T-helper 9 cell (primary cell): ENCODE data around the gene MBIP.
"Not testable (repeated sequence)": the region's sequence is repeated elsewhere in the genome, so short reads cannot be mapped to it uniquely, and the experiment has no call there.

Source experiments
- DNase-seq: peaks from one replicate; pipeline ENCODE4 v3.0.0-alpha.2; 2020
- total RNA-seq, 2 donors: gene quantifications; one replicate each; lab custom pipeline; 2026; lab: John Stamatoyannopoulos, UW

The MBIP gene, protein sequence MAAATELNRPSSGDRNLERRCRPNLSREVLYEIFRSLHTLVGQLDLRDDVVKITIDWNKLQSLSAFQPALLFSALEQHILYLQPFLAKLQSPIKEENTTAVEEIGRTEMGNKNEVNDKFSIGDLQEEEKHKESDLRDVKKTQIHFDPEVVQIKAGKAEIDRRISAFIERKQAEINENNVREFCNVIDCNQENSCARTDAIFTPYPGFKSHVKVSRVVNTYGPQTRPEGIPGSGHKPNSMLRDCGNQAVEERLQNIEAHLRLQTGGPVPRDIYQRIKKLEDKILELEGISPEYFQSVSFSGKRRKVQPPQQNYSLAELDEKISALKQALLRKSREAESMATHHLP
- total RNA-seq = 17.3 to 24.9 reads per million in 2 donors

DNA sequence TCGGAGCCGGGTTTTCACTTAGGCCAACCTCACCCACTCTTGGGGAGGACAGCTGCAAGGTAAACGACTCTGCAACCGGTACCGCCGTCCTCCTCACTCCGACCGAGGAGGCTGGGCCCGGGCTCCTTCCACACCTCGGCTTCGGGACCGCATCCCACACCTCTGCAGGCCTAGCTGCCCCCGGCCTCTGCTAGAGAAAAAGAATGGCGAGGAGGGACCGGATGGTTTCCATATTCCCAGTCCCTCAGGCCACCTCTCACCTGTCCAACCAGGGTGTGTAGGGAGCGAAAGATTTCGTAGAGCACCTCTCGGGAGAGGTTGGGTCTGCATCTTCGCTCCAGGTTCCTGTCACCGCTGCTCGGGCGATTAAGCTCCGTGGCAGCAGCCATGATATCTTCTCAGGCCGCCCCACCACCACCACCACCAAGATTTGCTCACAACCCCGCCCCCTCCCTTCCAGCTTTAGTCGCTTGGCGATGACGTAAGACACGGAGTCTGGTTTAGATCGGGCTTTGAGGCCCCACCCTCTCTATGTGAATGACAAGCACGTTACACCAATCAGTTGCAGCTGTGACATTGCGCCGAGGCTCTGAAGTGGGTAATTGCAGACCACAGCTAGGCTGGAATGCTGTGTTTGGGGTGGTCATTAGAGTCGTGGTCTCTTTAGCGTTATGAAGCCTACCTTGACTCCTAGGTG is at the start of gene MBIP:
Gene MBIP (minus strand): TSS at position 438 of the 697 bp plus-strand sequence. CDS start 49 bp downstream, at position 389.
- DNase-seq = peak; percentile 85

DNA sequence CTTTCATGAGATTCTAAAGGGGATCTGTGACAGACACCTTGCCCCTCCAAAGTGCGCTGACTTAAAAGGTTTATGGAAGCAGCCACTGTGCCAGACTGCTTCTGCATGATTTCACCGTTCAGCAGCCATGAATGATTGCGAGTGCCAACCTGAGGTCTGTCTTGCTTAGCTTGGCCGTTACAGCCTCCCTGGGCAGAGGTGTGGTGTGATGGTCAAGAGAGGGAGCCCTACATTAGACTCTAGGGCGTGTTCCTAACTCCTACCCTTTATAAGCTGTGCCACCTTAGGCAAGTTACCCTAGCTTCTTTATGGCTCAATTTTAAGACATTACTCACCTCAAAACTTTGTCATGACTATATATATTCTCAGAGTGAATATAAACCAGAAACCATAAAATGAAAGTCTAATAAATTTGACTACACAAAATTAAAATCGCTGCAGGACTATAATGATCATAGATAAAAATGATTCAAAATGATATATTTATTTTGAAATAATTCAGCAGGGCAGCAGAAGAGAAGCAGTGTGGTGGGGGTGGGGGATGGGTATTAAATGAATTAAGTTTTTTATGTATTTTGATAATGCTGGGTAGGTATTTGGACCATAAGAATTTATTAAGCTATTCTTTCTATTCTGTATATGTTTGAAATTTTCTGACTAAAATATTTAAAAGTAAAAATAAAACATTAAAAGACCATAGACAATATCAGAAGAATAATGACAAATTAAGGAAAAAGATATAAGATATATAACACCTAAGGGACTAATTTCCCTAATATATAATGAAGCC is 47.7 kb upstream of the MBIP start:
- DNase-seq = no peak

DNA sequence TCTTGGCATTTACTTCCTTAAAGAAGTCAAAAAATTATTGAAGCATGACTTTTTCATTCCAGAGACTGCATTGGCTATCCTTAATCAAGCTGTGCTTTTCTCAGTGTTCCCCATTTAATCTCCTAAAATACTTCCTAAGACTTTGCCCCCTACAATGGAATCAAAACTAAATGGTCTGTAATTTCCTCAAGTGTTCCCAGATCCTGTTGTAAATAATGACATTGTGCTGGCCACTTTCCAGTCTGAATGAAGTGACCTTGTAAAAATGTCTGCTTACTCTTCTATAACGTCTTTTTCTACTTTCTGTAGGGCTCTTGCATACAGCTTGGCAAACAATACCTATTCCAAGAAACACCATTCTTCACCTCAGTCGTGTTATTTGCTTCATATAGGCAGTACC is 45.3 kb upstream of the MBIP start:
- no peak for DNase-seq

DNA sequence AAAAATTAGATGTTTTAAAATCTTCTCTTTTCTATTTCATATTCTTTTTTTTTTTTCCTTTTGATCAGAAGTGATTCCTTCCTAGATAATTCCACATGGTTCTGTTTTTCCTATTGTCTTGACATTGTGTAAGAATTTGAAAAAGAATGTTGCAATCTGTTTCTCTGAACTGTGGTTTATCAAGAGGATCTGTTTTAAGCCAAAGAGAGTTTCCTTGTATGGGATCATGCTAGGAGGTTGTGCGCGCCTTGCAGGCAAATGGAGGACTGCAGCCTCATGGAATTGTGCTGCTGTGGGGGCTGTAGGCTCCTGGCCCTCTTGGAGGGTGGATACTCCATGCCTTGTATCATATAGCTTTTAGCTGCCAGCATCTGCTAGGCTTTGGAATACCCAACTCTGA is 43.3 kb upstream of the MBIP start:
- DNase-seq = no peak

DNA sequence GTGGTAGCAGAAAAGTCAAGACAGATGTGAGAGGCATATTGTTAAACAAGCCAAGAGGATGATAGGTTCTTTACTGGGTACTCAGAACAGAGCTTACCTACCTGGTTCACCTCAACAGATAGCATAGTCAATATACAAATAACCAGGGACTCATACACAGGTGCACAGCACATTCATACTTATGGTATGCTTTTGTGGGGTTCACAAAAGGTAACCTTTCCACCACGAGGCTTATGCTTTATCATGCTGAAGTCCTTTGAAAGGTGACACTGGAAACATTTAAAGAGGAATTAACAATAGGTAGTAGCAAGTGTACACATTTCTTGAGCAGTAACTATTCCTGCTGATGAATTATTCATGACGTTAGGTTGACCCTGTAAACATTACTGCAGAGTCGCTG is 42.2 kb upstream of the MBIP start:
- no peak for DNase-seq

DNA sequence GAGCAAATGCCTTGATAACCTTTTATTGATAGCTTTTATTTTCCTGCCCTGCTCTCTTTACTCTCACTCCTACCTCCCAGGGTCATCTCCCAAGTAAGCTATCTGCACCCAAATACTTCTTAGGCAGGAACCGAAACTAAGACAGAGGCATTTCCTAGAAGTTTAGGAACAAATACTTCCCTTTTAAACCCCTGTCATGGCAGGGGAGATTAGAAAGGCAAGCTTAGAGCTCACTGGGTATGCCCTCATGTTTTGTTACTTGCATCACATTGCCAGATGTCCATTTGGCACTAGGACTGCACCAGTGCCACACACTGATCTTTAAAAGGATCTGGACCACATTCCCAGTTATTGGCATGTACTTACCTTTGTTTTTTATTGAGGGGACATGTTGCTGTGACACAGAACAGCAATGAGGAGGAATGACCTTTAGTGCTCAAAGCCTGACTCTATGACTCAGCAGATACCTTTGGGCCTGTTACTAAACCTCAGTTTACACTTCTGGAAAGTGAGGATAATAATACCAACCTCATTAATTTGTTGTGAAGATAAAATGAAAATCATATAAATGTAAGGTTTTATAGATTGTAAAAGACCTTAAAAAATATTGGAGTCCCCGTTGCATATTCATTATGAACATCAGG is 40.9 kb upstream of the MBIP start:
- DNase-seq = no peak

DNA sequence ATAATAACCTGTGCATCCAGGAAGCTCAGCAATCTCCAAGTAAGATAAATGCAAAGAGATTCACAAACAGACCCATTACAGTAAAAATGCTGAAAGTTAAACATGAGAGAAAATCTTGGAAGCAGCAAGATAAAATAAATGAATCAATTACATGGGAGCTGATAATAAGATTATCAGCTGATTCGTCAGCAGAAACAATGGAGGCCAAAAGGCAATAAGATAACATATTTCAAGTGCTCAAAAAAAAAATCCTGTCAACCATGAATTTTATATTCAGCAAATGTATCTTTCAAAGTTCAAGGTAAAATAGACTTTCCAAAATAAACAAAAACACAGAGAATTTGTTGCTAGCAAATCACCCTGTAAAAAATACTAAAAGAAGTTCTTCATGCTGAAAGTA is 36.4 kb upstream of the MBIP start:
- DNase-seq = no peak

DNA sequence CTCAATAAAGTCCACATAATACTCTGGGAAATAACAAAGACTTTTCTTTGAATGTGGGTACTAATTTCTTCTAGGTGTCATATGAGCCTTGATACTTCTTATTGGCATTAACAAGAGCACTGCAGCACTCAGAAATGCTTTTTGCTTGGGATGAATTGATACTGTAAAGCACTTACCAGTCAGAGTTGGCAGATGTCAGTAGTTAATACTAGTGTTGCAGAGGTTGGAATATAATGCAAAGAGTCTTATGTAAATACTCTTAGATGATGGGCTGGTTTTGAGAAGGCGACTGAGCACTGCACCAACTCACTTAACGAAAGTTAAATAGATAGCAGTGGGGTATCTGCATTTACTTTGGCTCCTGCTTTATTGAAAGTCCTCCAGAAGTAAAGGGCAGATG is 25.6 kb upstream of the MBIP start:
- DNase-seq = no peak

DNA sequence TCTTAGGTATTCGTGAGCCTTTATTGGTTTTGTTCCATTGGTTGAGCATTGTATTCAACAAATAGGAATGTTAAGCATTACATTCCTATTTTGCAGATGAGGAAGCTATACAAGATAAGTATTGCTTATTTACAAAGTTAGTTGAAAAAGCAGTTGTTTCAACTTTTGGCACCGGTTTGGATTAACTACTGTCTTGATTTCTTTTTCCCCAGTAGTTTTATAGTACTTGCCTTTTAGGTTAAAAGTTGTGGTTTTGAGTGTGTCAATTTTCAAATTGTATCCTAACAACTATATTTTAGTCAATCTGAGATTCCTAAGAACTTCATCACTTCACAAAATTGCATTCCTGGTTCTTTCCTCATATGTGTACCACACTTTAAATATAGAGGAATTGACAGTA is 23.8 kb upstream of the MBIP start:
- DNase-seq = no peak

DNA sequence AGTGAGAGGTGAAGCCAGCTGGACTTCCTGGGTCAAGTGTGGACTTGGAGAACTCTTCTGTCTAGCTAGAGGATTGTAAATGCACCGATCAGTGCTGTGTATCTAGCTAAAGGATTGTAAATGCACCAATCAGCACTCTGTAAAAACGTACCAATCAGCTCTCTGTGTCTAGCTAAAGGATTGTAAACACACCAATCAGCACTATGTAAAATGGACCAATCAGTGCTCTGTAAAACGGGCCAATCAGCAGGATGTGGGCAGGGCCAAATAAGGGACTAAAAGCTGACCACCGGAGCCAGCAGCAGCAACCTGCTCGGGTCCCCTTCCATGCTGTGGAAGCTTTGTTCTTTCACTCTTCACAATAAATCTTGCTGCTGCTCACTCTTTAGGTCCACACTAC is 21.4 kb upstream of the MBIP start:
- not testable (repeated sequence) for DNase-seq

DNA sequence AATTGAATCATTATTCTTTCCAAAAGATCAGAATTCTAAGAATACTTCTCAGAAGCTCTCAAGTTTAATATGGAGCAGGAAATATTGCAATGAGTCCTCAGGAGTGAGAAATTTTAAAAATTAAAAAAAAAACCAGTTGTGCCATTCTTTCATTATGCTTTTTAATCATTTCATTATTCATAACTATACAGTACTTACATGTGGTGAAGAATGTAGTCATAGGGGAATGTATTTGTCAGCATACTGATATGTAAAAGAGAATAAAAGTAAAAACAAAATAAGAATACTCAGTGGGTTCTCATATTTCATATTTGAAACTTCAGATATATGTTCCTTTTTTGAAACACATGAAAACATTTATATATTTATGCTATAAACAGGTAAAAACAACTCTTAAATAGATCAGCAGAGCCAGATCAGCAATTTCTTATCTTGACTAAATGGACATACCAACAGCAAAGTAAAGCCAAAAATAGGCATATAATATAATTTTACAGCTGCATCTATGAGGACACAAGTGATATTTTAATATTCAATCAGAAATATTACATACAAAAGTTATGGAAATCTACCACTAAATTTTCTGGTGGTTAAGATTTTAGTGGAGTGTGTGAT is 19.9 kb upstream of the MBIP start:
- no peak for DNase-seq

DNA sequence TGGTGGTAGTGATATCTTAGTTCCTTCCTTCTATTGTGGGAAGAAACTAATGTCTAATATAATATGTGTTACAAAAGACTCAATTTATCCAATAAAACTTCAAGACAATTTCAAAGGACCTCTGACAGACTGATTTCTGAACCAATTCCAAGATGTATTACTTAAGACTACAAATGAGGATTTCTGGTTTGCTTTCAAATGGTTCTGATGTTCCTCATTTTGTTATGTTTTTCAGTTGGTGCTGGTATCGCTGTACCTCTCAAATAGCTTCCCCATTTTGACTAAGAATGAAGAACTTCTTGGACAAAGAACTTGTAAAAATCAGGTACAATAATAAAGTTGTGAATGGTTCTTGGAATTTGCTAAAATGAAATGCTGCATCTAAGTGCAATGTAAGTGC is 19.4 kb upstream of the MBIP start:
- no peak for DNase-seq

DNA sequence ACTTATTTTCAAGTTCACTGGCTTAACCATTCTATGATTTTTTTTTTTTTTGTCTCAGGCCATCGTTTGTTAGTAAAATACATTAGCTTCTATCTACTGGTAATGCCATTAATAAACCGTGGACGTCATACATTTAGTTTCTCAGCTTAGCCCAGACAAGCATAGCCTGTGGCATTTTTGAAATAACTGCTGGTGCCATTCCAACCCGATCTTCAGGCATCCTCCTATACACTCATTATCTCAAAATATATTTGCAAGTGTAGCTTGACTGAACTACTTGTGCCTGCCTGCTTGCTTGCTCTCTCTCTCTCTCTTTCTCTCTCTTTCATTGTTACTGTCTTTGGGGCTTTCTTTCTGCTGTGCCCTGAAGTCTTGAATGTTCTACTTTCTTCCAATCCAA is 12.7 kb upstream of the MBIP start:
- DNase-seq = no peak

DNA sequence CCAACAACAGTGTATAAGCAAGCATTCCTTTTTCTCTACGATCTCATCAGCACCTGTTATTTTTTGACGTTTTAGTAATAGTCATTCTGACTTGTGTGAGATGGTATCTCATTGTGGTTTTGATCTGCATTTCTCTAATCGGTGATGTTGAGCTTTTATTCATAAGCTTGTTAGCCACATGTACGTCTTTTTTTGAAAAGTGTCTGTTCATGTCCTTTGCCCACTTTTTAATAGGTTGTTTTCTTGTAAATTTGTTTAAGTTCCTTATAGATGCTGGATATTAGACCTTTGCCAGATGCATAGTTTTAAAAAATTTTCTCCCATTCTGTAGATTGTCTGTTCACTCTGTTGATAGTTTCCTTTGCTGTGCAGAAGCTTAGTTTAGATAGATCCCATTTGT is 7.1 kb upstream of the MBIP start:
- not testable (repeated sequence) for DNase-seq

DNA sequence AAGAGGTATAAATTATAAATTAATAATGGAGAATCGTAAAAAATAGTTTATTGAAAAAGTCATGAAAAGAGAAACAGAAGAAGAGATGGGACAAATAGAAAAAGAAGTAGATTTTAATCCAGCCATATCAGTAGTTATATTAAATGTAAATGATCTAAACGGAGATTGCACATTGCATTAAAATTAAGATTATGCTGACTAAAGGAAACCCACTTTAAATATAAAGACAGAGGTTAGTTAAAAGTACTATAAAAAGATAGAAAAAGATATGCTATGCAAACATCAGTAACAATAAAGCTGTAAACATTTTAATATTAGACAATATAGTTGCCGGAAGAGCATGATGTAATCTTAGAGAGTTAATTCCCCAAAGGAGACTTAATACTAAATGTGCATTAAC is 5.4 kb upstream of the MBIP start:
- DNase-seq = no peak

DNA sequence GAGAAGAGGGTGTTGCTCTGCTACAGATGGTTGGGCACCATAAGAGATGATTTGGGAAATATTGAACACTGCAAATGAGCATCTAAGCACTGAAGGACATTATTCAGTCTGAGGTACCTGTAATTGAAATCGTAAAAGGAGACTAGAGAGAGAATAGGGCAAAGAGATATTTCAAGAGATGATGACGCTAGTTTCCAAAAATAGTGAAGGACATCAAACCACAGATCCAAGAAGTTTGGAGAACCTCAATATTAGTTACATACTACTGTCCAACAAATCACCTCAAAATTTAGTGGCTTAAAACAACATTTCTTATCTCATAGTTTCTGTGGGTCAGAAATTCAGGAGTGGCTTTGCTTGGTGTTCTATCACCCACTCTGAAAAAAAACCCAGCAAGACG is 4.5 kb upstream of the MBIP start:
- no peak for DNase-seq

DNA sequence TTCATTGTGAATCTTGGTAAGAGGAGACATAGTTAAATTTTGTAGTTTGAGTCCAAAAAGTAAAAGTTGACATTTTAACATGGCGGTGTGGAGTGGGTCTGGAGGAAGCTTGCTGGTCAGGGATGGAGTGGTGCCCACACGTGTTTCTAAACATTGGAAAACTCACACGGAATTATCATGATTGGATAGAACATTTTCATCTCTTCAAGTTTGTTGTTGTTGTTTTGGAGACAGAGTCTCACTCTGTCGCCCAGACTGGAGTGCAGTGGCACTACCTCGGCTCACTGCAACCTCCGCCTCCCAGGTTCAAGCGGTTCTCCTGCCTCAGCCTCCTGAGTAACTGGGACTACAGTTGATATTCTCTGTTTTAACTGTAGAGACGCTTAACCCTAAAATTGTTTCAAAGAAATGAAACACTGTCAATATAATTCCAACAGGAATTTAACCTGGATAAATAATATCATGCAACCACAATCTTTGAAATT is 502 bp upstream of the MBIP start:
- no peak for DNase-seq

DNA sequence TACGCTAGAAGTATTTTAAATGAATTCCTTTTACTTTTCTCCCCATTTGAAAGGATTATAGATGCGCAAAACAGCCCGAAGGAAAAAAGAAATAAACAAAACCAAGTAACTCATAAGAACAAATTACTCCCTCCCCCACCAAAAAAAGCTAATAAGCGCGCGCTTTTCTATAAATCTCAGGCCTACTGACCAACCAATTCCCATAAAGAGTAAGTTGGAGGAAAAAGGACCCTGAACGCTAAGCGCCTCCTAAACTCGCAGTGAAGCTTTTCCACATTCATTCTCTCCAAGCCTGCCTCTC is 588 bp downstream of the MBIP start:
- no peak for DNase-seq

DNA sequence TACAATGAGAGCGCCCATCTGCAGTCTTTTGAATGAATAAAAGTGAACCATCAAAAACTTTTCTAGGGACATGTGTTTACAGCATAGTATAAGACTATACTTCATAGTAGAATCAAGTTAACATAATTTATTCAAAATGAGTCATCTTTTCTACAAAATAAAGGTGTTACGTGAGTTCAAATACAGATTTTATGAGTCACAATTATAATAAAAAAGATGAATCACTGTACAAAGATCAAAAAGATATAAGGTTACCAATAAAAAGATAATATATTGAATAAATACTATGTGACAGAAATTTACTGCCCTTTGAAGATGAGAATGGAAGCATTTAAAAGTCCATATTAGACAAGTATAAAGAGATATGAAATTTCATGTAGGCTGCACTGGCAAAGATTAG is 2.8 kb downstream of the MBIP start:
- no peak for DNase-seq

DNA sequence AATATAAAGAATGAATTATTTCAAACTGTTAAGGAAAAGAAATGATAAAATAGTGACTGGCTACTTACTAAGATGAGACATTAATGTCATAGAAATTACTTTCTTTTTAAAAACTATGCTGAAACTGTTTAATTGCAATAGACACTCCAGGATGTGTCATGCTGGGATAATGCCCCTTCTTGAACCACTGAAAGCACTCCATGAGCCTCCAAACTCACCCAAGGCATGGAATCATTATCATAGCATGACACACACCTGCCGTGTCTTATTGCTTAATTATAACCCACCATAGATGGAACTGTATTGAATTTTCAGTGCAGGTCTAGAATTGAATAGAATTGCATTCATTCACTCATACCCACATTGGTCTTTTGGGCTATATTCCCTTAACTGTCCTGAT is 4.3 kb downstream of the MBIP start:
- DNase-seq = no peak

DNA sequence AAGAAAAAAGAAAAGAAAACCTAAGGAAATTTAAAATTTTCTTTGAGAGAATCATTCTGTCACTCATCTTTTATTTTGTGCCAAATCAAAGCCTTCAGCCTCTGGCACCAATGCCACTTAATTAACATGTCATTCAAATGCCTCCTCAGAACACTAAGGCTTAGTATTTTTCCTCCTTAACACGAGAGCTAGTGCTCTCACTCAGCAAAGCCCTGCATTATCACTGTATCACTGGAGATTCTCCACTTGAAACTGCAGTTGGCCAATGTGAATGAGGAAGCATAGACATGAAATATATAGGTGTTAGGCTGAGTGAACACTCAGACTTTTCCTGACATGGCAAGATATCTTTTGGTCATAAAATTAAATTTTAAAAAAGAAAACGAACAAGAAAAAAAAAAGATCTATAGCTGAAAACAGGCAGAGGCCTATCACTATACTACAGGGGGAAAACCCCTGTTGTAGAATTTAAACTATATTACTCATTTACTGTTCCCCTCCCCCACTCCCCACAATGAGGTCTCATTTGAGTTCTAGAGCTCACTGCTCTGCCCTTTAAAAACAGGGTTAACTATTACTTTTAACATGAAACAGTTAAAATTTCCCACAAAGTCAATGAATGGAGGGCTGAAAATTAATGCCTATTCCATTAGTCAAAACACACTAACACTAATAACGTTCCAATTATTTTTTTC is 5.1 kb downstream of the MBIP start:
- DNase-seq = no peak

DNA sequence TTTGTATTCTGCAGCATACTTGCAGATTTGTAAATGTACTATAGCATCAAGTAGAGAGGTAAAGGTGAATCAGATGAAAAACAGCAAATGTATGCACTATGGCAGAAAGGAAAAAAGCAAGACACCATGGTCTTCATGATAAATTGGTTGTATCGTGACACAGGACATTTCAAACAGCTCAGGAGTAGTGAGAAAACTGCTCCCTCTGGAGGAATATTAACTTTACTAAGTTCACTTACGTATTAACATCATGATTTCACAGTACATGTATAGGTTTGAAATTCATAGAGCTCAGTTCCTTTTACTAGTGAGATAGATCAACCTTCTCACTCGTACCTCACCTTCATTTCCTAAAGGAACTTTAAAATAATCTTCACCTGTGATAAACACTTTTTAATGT is 6.5 kb downstream of the MBIP start:
- no peak for DNase-seq
